ENCODE measurements around the gene BAG1.

DNA sequence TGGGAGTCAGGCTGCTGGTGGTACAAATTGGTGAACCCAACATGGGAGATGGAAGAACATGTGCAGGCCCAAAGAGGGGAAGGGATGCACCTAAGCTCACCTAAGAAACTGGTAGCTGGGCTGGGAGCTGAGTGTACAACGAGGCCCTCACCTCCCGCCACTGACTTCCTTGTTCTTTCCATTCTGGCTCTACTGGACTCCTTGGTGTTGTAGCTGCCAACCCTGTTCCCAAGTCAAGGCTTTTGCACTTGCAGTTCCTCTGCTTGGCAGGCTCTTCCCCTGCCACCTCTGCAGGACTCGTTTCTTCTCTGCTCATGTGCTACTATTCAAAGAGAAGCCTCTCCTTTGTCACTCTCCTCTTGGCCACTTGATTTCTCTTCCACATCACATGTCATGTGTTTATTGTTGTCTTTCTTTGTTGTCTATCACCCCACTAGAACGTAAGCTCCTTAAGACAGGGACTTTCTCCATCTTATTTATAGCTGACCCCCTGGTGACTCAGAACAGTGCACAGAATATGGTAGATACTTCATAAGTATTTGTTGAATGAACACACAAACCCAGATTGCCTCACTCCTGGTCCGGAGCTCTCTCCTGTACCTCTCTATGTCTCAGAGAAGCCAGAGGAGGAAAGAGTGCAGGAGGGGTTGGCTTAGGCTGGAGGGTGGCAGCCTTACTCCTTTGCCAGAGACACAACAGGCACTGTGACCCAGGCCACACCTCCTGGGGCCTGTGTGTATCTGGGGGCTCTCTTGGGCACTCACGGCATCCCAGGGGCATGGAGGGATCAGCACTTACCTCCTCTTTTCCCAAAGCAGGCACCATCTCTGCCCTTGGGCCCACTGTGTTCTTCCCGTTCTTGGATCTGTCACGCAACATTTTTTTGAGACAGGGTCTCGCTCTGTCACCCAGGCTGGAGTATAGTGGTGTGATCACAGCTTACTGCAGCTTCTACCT, 29.7 kb downstream of the BAG1 start:
- no peak for TF ChIP-seq NFATC3 (CRISPR knock-in tag; IDR thresholded peaks at IDR 0.05)
- TF ChIP-seq FOSL1 (CRISPR knock-in tag; IDR thresholded peaks at IDR 0.05; ENCODE audit: borderline replicate concordance) = no peak
- no peak for TF ChIP-seq ZNF629 (CRISPR knock-in tag; conservative IDR thresholded peaks at IDR 0.05)
- no peak for TF ChIP-seq PHF8 (CRISPR knock-in tag; IDR thresholded peaks at IDR 0.05)
- TF ChIP-seq EZH2 (conservative IDR thresholded peaks at IDR 0.05; ENCODE audit: low read depth, low read length) = no peak
- TF ChIP-seq ZNF24 (IDR thresholded peaks at IDR 0.05) = no peak
- TF ChIP-seq HCFC1 (IDR thresholded peaks at IDR 0.05; ENCODE audit: low read depth, low read length) = no peak
- TF ChIP-seq BRD4 (CRISPR knock-in tag; IDR thresholded peaks at IDR 0.05) = no peak
- TF ChIP-seq PRPF4 (IDR thresholded peaks at IDR 0.05; ENCODE audit: low read depth, low read length, poor library complexity, severe bottlenecking) = no peak
- no peak for TF ChIP-seq ZNF747 (CRISPR knock-in tag; IDR thresholded peaks at IDR 0.05; ENCODE audit: borderline replicate concordance)
- no peak for TF ChIP-seq XRCC5 (optimal IDR thresholded peaks at IDR 0.05; ENCODE audit: low read length)
- TF ChIP-seq BRCA1 (CRISPR knock-in tag; IDR thresholded peaks at IDR 0.05) = no peak
- TF ChIP-seq FOXO1 (CRISPR knock-in tag; IDR thresholded peaks at IDR 0.05) = no peak
- TF ChIP-seq, protein P1, sequence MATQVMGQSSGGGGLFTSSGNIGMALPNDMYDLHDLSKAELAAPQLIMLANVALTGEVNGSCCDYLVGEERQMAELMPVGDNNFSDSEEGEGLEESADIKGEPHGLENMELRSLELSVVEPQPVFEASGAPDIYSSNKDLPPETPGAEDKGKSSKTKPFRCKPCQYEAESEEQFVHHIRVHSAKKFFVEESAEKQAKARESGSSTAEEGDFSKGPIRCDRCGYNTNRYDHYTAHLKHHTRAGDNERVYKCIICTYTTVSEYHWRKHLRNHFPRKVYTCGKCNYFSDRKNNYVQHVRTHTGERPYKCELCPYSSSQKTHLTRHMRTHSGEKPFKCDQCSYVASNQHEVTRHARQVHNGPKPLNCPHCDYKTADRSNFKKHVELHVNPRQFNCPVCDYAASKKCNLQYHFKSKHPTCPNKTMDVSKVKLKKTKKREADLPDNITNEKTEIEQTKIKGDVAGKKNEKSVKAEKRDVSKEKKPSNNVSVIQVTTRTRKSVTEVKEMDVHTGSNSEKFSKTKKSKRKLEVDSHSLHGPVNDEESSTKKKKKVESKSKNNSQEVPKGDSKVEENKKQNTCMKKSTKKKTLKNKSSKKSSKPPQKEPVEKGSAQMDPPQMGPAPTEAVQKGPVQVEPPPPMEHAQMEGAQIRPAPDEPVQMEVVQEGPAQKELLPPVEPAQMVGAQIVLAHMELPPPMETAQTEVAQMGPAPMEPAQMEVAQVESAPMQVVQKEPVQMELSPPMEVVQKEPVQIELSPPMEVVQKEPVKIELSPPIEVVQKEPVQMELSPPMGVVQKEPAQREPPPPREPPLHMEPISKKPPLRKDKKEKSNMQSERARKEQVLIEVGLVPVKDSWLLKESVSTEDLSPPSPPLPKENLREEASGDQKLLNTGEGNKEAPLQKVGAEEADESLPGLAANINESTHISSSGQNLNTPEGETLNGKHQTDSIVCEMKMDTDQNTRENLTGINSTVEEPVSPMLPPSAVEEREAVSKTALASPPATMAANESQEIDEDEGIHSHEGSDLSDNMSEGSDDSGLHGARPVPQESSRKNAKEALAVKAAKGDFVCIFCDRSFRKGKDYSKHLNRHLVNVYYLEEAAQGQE (IDR thresholded peaks at IDR 0.05; ENCODE audit: borderline replicate concordance in 1 of 2, low read depth in 1 of 2, low read length in 2 of 2) = no peak

All from HepG2 (cell line).